NK-92 treated with Interleukin-12 subunit alpha and Interleukin-12 subunit beta, amount 100 ng/mL, for 24 hours (cell line): Measurements from ENCODE around the gene KCNMA1.

Experiments used
- DNase-seq: peaks from one replicate; lab custom pipeline; 2025; lab: John Stamatoyannopoulos, UW

The KCNMA1 gene

DNA sequence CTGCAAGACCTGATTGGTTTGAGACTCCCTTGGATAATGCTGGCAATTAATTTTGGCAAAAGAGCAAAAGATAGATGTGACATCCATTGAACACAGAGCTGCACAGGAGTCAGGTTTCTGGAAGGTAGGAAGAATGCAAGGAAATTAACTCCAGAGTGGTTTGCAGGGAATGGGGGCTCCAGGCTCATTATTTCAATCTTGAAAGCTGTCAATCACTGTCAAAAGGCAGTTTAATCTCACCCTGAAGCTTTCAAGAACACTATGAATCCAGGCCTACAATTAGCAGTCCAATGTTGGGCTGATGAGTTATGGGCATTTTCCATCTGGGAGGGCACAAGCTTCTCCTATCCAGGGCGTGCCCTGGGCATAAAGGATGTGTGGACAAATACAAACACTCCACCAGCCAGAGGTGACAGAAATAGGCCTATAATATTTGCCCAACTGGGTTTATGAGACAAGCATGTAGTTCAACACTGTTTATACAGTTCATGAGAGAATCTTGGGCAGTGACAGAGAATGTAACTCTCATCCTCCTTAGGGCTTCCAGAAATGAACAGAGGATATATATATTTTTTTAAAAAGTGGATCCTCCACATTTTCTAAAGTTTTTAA, 80.5 kb downstream of the KCNMA1 start:
- no peak for DNase-seq

DNA sequence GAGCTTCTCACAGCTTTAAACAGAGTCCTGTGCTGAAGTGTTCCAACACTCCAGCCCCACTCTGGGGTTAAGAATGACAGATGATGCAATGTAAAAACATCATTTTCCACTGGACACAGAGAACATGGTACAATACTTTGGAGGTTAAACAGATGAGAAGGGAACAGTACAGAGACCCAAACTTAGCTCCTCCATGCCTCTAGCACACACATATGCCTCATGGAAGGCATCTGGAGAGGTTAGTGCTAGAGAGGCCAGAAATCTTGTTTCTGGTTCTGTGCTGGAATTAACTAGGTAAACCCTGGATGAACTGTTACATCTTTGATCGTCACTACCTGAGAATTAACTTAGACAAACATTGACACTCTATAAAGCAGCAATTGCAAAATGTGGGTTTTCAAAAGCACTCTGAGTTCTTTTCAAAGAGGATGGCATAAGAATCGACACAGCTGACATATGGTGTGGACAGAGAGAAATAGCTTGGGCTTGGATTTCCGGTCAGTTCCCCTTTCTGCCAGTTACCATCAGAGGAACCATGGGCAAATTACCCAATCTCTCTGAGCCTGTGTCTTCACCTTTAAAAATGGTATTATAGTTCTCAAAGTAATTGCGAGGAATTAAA, 81.9 kb downstream of the KCNMA1 start:
- no peak for DNase-seq

DNA sequence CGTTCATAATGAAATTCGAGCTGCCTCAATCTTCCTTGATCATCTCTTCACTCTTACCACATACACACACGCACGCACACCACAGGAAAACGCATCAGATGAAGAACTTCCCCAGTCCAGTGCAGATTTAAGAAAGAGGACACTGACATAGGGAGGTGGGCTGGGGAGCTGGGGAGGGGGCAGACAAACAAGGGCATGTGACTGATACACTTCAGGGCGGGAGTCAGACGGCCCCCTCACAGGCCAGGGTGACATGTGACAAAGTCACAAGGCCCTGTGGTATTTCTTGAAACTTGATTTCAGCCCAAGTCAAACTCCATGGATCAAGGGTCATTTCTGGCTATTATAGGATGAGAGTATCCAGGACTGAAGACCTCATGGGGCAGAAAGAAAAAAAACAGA, 82.6 kb downstream of the KCNMA1 start:
- no peak for DNase-seq

DNA sequence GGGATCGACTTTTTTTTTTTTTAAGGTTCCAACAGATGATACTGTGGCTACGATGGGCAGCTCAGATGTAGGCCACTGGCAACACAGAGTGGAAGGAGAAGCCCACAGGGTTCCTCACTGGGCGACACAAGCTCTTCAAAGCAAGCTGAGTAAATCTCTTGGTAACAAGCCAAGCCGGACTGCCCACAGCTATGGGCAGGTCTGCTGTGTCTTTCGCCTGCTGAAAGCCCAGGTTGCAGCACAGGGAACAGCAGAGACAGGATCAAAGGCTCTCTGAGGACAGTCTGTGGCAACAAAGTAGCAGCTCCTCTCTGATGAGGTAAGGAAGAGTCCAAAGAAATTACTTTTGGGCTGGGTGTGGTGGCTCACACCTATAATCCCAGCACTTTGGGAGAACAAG, 83.6 kb downstream of the KCNMA1 start:
- DNase-seq, result no peak

DNA sequence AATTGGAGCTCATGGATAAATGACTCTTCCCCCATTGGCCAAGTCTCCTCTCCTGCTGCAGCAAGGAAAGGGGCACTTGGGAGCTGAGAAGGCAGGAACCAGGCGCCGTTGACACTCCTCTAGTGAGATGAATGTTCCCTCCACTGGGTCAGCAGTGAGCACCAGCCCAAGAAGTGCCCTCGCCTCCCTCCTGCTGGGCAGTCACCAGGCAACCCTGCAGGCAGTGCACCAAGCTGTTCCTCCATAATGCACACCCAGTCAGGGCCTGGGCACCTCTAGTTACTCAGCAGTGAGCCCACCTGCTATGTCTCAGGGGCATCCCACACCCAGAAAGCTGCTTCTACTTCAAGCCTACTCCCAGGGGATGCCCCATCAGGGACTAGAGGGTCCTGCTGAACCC, 84.3 kb downstream of the KCNMA1 start:
- no peak for DNase-seq

DNA sequence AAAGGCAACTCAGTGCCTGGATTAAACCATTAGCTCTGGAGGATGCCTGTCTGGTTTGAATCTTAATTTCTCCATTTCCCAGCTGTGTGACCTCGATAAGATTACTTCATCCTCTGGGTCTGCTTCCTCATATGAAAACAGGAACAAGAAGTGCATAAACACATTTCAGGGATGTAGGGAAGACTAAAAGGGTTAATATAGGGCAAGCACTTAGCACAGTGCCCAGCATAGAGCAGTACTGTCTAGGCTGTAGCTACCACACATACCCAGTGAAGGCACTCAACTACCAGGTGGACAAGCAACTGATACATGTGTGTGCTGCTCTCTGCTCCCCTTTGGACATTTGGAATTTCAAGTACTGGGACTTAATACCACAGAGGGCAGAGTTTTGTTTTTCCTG, 85.4 kb downstream of the KCNMA1 start:
- no peak for DNase-seq

DNA sequence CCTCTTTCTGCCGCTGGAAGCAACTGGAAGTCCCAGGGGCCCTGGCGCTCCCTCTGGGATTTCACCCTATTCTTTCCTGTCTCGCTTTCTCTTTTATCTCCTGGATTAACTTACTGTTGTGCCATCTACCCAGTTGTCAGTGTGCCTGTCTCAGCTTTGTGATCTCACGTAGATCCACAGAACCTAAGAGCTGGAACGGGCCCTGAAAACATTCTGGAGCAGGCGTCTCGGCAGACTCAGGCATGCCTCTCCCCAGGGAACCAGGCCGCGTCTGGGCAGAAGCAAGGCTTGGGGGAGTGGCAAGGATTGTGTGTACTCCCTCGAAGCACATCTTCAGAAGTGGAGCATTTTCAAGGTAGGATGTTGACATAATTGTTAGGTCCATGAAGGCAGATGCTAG, 87.2 kb downstream of the KCNMA1 start:
- DNase-seq, result no peak

DNA sequence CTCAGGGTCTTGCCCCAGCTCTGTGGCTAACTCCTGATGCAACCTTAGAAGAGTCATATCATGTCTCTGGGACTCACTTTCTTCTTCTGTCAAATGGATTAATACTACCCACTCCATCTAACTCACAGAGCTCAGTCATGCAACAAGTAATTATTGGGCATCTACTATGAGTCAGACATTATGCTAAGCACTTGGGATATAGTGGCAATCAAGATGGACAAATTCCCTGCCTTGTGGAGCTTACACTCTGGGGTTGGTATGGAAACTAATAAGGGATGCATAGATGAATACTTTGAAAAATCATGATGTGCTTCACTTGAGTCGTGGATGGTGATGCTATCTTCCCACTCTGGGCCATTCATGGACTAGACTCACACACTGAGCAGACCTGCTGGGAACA, 88.9 kb downstream of the KCNMA1 start:
- DNase-seq, result no peak

DNA sequence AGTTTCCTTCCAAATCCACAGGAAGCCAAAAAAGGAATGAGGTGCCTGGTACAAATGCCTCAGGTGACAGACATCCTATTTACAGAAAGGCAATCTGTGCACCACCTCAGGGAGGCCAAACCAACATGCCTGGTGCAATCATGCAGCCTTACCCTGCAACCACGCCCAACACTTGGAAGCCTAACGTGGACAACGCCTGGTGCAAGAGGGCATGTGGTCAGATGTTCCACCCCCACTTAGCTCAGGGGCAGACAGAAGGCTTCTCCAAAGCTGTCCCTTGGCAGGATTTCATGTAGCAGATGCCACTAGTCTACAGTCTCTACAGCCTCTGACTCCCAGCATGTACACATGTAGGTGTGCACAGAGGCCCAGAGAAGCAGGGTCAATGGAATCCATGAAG, 89.5 kb downstream of the KCNMA1 start:
- DNase-seq, result no peak

DNA sequence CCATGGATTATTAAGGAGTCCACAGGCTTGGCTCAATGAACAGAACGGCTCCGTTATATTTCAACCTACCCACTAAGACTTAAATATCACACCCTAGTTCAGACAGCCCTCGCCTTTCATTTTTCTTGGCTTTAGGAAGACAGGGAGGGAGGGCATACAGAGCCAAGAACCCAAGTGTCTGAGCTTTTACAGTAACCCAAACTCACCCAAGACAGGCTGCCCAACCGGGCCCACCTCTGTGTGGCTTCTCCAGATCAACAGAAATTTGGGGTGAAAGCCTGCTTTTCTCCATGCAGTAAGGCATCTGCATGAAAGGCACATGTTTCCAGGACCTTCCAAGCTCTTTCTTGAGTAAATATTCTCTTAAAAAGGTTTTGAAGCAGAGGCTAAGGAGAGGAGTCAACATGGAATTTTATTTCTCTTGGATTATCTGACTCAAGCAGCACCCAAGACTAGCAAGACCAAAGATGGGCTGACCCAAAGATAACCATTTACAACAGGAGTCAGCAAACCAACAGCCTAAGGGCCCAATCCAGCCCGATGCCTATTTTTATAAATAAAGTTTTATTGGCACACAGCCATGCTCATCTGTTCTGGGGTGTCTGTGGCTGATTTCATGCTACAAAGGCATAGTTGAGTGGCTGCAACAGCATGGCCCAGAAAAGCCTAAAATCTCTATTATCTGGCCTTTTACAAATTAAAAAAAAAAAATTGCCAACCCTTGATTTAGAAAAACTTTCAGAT, 90.1 kb downstream of the KCNMA1 start:
- DNase-seq, result no peak

DNA sequence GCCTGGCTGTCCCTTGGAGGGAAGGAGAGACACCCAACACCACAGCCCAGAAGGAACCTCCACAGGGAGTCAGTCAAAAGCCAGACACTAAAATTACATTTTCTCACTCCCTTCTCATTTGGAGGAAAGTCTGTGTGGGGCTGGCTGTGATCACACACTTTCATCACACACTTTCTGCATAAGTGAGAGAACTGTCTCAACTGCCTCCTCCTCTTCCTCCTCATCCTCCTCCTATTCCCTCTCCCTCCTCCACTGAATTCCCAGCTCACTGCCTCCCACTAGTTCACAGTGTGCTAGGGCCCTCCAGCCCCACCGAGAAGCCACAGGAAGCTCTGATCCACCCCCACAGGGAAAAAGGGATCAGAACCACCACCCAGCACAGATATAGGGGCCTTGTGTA, 91.6 kb downstream of the KCNMA1 start:
- no peak for DNase-seq

DNA sequence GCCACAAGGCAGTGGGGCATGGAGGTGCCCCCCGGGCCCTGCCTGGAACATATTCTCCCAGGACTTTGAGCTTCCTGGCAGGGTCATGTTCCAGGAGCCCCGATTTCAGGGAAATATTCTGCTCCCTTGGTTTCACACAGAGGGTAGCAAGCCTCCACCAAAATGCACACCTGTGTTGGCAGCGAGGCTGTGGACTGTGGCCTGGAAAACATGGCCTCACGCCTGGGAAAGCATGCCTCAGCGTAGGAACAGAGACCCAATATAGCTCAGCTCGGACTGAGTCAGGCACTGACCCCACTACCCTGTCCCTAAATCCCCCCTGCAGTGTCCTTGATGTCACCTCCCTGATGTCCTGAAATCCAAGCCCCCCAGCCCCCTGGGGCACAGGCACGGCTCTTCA, 92.0 kb downstream of the KCNMA1 start:
- no peak for DNase-seq

DNA sequence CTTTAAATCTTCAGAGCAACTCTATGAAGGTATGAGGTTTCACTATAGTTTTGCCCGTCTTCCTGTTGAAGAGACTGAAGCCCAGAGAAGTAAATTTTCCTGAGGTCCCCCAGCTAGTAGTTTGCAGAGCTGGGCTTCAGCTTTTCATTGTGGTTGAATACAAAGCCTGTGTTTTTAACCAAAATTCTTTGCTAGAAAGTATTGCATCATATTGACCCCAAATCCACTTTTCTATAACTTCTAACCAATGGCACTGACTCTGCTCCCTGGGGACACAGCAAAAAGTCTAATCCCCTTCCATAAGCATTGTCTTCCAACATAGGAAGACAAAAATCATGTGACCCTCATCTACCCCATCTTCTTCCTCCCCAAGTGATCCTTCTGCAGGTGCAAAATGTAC, 93.0 kb downstream of the KCNMA1 start:
- DNase-seq, result no peak

DNA sequence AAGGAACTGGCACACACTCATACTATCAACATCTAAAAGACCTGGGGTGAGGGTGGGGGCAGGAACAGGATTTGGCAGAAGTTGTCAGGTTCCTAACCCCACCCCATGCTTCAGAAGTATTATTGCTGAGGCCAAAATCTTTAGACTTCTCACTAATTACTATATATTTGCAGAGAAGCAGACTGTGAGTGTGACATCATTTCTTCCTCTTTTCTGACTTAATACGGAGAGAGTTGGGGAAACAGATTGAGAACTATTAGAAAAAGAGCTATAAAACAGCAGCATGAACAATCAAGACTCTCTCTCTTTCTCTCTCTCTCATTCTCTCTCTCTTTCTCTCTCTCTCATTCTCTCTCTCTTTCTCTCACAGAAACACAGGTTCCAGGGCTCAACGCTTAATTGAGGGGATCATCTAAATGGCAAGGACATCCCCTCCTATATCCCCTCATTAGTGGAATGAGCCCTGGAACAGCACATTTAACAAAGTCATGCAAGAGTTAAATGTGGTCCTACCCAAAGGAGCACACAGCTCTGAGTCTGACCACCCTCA, 94.8 kb downstream of the KCNMA1 start:
- DNase-seq, result no peak

DNA sequence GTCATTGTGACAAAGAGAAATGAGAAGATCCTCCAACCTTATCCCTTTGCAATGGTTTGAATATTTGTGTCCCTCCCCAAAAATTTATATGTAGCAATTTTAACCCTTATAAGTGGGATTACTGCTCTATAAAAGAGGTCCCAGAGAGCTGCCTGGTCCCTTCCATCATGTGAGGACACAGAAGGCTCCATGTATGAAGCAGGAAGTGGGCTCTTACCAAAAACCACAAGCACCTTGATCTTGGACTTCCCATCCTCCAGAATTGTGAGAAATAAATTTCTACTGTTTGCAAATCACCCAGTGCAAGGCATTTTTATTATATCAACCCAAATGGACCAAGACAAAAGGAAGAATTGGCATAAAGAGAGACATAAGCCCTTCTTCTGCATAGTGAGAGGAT, 95.7 kb downstream of the KCNMA1 start:
- no peak for DNase-seq

DNA sequence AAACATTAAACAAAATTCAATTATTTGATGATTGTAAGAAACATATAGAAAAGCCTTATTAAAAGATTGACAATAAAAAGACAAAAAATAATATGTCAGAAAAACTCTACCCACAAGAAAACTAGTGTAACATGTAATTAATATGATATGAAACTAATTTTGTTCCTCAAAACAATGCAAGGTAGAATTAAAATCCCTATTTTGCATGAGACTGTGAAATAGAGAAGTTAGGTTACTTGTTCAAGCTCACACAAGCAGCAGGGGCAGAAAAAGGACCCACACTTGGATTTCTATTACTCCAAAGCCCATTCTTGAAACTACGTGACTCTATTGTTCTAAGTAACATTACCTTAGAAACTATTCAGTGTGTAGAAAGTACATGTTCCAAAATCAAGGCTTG, 96.4 kb downstream of the KCNMA1 start:
- DNase-seq, result no peak

DNA sequence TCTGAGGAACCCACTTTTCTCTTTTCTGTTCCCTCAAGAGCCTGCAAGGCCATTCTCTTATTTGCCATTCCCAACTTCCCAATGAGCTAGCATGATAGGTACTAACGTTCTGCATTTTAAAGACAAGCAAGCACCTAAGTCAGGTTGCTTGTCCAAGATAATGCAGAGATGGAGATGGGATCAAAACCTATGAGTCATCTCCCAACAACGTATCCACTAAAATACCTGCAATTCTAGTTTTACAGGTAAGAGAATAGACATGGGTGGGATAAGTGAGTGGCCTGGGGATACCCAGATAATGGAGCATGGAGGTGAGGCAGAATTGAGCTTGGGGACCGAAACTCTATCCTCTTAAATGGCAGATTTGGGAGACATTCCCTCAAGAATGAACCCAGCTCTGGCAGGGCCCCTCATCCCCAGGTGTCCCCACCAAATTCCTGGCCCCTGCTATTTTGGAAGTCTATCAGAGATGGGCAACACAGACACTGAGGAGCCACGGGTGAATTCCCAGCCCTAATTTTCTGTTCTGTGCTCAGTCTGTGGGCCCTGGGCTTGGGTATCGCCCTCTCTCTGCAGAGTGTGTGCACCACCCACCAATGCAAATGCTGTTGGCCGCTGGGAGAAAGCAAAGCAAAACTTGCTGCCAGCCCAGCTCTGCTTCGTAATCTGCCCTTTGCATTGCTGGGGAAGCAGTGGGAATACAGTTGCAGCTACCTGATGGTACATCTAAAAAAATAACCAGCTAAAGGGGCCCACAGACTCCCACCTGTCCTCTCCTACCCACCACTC, 98.3 kb downstream of the KCNMA1 start:
- no peak for DNase-seq

DNA sequence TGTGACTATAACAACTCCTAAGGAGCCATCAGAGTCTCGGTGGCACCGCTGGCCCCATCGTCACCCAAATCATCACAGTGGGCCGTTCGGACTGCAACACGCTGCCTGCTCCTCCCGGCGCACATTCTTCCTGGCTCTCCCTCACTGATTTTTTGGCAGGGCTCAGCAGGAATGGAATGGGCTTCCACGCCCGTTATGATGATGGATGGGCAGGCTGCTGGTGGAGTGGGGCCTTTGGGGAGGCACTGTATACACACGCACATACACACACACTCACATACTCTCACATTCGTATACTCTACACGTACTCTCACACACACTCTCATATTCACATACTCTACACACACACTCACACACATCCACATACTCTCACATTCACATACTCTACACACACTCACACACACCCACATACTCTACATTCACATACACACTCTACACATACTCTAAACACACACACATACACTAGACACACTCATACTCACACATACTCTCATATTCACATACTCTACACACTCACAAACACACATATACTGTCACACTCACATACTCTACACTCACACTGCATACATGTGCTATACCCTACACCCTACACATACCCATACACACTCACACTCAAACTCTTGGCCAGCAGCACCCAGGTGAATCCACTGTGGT, 99.8 kb downstream of the KCNMA1 start:
- no peak for DNase-seq

DNA sequence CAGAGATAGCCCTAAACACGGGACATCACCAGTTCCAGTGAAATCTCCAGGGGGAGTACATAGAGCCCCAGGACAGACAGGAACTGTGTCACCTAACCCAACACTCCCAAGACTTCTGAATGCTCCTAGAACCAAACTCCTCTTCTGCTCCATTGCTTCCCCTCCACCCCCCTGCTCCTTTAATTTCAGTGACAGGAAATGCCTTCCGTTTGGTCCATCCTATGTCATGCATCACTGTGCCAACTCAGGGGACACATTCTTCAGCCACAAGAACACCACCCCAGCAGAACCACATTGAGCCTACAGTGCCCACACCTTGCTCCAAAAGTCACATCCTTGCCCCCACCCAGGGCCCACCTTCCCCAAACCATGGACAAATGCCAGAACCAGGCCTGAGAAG, 100.5 kb downstream of the KCNMA1 start:
- no peak for DNase-seq

DNA sequence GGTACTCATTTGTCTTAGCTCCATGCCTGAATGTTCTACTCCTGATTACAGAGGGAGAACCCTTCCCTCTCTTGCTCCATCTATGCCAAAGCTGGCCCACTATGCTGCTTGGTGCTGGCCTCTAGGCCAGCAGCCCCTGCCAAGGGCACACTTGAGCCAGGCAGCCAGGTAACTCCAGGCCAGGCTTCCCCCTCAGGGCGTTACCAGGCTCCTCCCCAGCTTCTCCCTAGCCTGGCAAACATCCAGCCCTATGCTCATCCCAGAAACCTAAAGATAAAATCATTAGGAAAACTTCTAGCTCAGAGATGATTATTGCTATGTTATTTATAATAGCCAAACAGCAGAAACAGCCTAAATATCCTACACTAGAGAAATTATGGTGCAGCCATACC, 103.7 kb downstream of the KCNMA1 start:
- DNase-seq, result no peak

DNA sequence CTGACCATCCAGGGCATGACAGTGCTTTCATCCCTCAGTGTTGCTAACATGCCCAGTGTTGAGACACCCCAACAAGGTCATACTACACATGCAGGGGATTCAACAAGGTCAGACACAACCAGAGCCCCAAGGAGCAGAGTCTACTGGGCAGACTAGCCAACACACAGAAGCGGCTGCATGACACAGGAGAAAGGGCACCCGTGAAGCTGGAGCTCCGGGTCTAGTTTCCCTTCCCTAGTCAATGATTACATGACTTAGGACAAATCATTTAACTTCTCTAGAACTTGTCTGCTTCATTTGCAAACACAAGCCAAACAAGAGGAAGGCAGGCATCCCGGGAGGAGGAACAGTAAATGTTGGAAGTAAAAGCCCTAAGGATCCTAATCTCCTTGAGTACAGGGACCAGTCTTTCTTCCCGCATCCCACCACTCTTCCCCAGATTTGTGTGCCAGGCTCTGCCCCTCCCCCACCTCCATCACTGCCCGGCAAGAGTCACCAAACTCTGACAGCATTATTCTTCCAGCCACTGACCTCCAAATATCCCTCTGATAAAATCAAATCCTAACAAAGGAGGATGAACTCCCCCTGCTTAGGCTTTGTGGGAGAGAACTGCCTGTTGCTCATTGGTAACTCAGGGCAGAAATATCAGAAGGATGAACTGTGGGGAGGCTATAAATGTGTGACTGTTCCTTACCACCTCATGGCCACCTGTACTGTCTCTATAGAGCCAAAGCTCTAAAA, 104.3 kb downstream of the KCNMA1 start:
- no peak for DNase-seq
